HEK293 (cell line): ENCODE results near the gene CDC42EP1.

Experiments used
- AEBP2 ChIP-seq: fragments of 450-650 bp; formaldehyde crosslinking; IDR thresholded peaks from 2 replicates; pipeline ENCODE4 v1.5.1; 2016; ENCODE audit warnings: missing biosample characterization, missing genetic modification characterization, borderline replicate concordance
- FEZF1 ChIP-seq: fragments of 450-650 bp; formaldehyde crosslinking; IDR thresholded peaks from 2 replicates; pipeline ENCODE4 v1.5.1; 2016; ENCODE audit warnings: missing biosample characterization, missing genetic modification characterization
- GLIS1 ChIP-seq: fragments of 450-650 bp; formaldehyde crosslinking; IDR thresholded peaks from 2 replicates; pipeline ENCODE4 v1.5.1; 2016; ENCODE audit warnings: missing biosample characterization, missing genetic modification characterization
- INSM2 ChIP-seq: fragments of 450-650 bp; formaldehyde crosslinking; IDR thresholded peaks from 2 replicates; pipeline ENCODE4 v1.5.1; 2016; ENCODE audit warnings: missing biosample characterization, missing genetic modification characterization
- KLF10 ChIP-seq: fragments of 450-650 bp; IDR thresholded peaks from 2 replicates; pipeline ENCODE4 v1.5.1; 2018; ENCODE audit warnings: missing biosample characterization, mild to moderate bottlenecking, missing genetic modification characterization
- MEIS1 ChIP-seq: sonication (generic); formaldehyde crosslinking; IDR thresholded peaks from 2 replicates; pipeline ENCODE4 v1.8.1; 2022; ENCODE audit warnings: missing genetic modification reagents, mild to moderate bottlenecking, borderline replicate concordance
- REPIN1 ChIP-seq: fragments of 450-650 bp; formaldehyde crosslinking; IDR thresholded peaks from 2 replicates; pipeline ENCODE4 v1.5.1; 2017; ENCODE audit warnings: missing biosample characterization, missing genetic modification characterization, low read depth
- SALL2 ChIP-seq: fragments of 450-650 bp; formaldehyde crosslinking; IDR thresholded peaks from 2 replicates; pipeline ENCODE4 v1.5.0; 2017; ENCODE audit warnings: missing biosample characterization, mild to moderate bottlenecking, missing genetic modification characterization, borderline replicate concordance
- SETDB1 ChIP-seq: IDR thresholded peaks from one replicate; pipeline ENCODE4 v1.6.1; 2017; ENCODE audit warnings: mild to moderate bottlenecking, low read length, moderate library complexity, mixed read lengths; ENCODE audit not compliant: insufficient read length
- YY2 ChIP-seq: fragments of 450-650 bp; formaldehyde crosslinking; IDR thresholded peaks from 2 replicates; pipeline ENCODE4 v1.5.1; 2016; ENCODE audit warnings: missing biosample characterization, missing genetic modification characterization
- ZNF114 ChIP-seq: fragments of 450-650 bp; formaldehyde crosslinking; IDR thresholded peaks from 2 replicates; pipeline ENCODE4 v1.5.0; 2017; ENCODE audit warnings: missing biosample characterization, missing genetic modification characterization
- ZNF140 ChIP-seq: fragments of 450-650 bp; formaldehyde crosslinking; IDR thresholded peaks from 2 replicates; pipeline ENCODE4 v1.5.1; 2016; ENCODE audit warnings: missing biosample characterization, missing genetic modification characterization
- ZNF175 ChIP-seq: fragments of 450-650 bp; formaldehyde crosslinking; IDR thresholded peaks from 2 replicates; pipeline ENCODE4 v1.5.1; 2016; ENCODE audit warnings: missing biosample characterization, missing genetic modification characterization
- ZNF2 ChIP-seq: fragments of 450-650 bp; formaldehyde crosslinking; IDR thresholded peaks from 2 replicates; pipeline ENCODE4 v1.5.1; 2016; ENCODE audit warnings: missing biosample characterization, missing genetic modification characterization
- ZNF280C ChIP-seq: fragments of 450-650 bp; formaldehyde crosslinking; IDR thresholded peaks from 2 replicates; pipeline ENCODE4 v1.5.1; 2016; ENCODE audit warnings: missing biosample characterization, missing genetic modification characterization
- ZNF292 ChIP-seq: fragments of 450-650 bp; formaldehyde crosslinking; IDR thresholded peaks from 2 replicates; pipeline ENCODE4 v1.5.1; 2016; ENCODE audit warnings: low read depth, missing biosample characterization, missing genetic modification characterization, borderline replicate concordance
- ZNF398 ChIP-seq: fragments of 450-650 bp; formaldehyde crosslinking; IDR thresholded peaks from 2 replicates; pipeline ENCODE4 v1.5.1; 2017; ENCODE audit warnings: missing biosample characterization, missing genetic modification characterization
- ZNF416 ChIP-seq: fragments of 450-650 bp; formaldehyde crosslinking; IDR thresholded peaks from 2 replicates; pipeline ENCODE4 v1.5.1; 2016; ENCODE audit warnings: missing biosample characterization, missing genetic modification characterization
- ZNF426 ChIP-seq: fragments of 450-650 bp; formaldehyde crosslinking; IDR thresholded peaks from 2 replicates; pipeline ENCODE4 v1.5.1; 2017; ENCODE audit warnings: missing biosample characterization, missing genetic modification characterization, mild to moderate bottlenecking, inconsistent platforms, moderate library complexity
- ZNF473 ChIP-seq: fragments of 450-650 bp; formaldehyde crosslinking; IDR thresholded peaks from 2 replicates; pipeline ENCODE4 v1.5.1; 2017; ENCODE audit warnings: missing biosample characterization, missing genetic modification characterization
- ZNF48 ChIP-seq: fragments of 450-650 bp; formaldehyde crosslinking; IDR thresholded peaks from 2 replicates; pipeline ENCODE4 v1.5.1; 2016; ENCODE audit warnings: missing biosample characterization, missing genetic modification characterization
- ZNF488 ChIP-seq: fragments of 450-650 bp; formaldehyde crosslinking; IDR thresholded peaks from 2 replicates; pipeline ENCODE4 v1.5.1; 2016; ENCODE audit warnings: missing biosample characterization, missing genetic modification characterization
- ZNF514 ChIP-seq: fragments of 450-650 bp; formaldehyde crosslinking; IDR thresholded peaks from 2 replicates; pipeline ENCODE4 v1.5.1; 2016; ENCODE audit warnings: missing biosample characterization, missing genetic modification characterization
- ZNF555 ChIP-seq: fragments of 450-650 bp; formaldehyde crosslinking; conservative IDR thresholded peaks from 2 replicates; pipeline ENCODE4 v1.5.1; 2017; ENCODE audit warnings: missing biosample characterization, mild to moderate bottlenecking, missing genetic modification characterization, inconsistent platforms
- ZNF596 ChIP-seq: fragments of 450-650 bp; IDR thresholded peaks from 2 replicates; pipeline ENCODE4 v1.5.0; 2018; ENCODE audit warnings: missing biosample characterization, mild to moderate bottlenecking, missing genetic modification characterization, moderate library complexity
- ZNF639 ChIP-seq: fragments of 450-650 bp; formaldehyde crosslinking; IDR thresholded peaks from 2 replicates; pipeline ENCODE4 v1.5.1; 2016; ENCODE audit warnings: missing biosample characterization, missing genetic modification characterization
- ZNF658 ChIP-seq: fragments of 450-650 bp; formaldehyde crosslinking; IDR thresholded peaks from 2 replicates; pipeline ENCODE4; 2016; ENCODE audit warnings: missing biosample characterization, missing genetic modification characterization
- ZNF704 ChIP-seq: fragments of 450-650 bp; formaldehyde crosslinking; IDR thresholded peaks from 2 replicates; pipeline ENCODE4 v1.5.1; 2016; ENCODE audit warnings: missing biosample characterization, missing genetic modification characterization
- ZSCAN16 ChIP-seq: fragments of 450-650 bp; formaldehyde crosslinking; IDR thresholded peaks from 2 replicates; pipeline ENCODE4 v1.5.1; 2016; ENCODE audit warnings: missing biosample characterization, missing genetic modification characterization

The CDC42EP1 gene

GRCh38 chr22:37608477-37609239, 48.4 kb downstream of the CDC42EP1 start, which contains the start of gene GGA1 (continued):
- TF ChIP-seq FEZF1 (tag by site-specific recombination) (peak; percentile 24; the same call in 1 of the 2 replicates), SETDB1 (peak; percentile 75), REPIN1 (tag by site-specific recombination) (no peak), INSM2 (tag by site-specific recombination) (peak; percentile 84), ZNF596 (tag by site-specific recombination) (0 out of 2 replicates have a peak, but pooled peaks have one; percentile 10), ZNF704 (tag by site-specific recombination) (no peak), ZNF555 (tag by site-specific recombination) (no peak), ZNF114 (tag by site-specific recombination) (no peak), ZSCAN16 (tag by site-specific recombination) (no peak), KLF10 (peak; percentile 96), ZNF514 (no peak), ZNF2 (tag by site-specific recombination) (peak; percentile 62; the same call in 1 of the 2 replicates), ZNF175 (no peak), YY2 (peak; percentile 79), AEBP2 (tag by site-specific recombination) (no peak), ZNF292 (no peak), GLIS1 (tag by site-specific recombination) (peak; percentile 86), ZNF398 (tag by site-specific recombination) (peak; percentile 73), ZNF48 (no peak), ZNF488 (tag by site-specific recombination) (no peak), SALL2 (tag by site-specific recombination) (no peak), ZNF416 (no peak), ZNF639 (tag by site-specific recombination) (peak; percentile 86), ZNF426 (tag by site-specific recombination) (no peak), ZNF473 (tag by site-specific recombination) (no peak), MEIS1 (CRISPR knock-in tag) (no peak), ZNF140 (tag by site-specific recombination) (no peak), ZNF658 (tag by site-specific recombination) (no peak), ZNF280C (tag by site-specific recombination) (no peak)
